Endothelial cell of umbilical vein (primary cell): ENCODE measurements around the gene DOCK6. TPM values are rescaled to one million over a fixed set of nuclear protein-coding genes. Genes with fewer than 3 reads are reported as not detected.

Source experiments
- BruUV-seq: library from RNA; stranded (reverse); fragments of 400-500 nt; replicated peaks from 2 replicates; lab custom pipeline; 2021; lab: Mats Ljungman, UMichigan
- CTCF ChIA-PET: fragments of 300-600, 350-600 bp; sonication (Branson Sonifier 250); formaldehyde crosslinking; loops from one replicate; lab custom pipeline; 2021; ENCODE audit warnings: antibody characterized with exemption, inconsistent platforms; lab: Charles Lee
- POLR2A ChIA-PET: fragments of 300-600, 350-600 bp; sonication (Branson Sonifier 250); formaldehyde crosslinking; loops from one replicate; lab custom pipeline; 2021; ENCODE audit warnings: antibody characterized with exemption, inconsistent platforms; lab: Charles Lee
- DNase-seq: peaks from one replicate; pipeline ENCODE4 v3.0.0-alpha.2; 2011; ENCODE audit warnings: low read depth, low spot score
- FAIRE-seq: peaks from 2 replicates; lab custom pipeline; 2011; peaks lifted over from hg19 to GRCh38; lab: Jason Lieb, UNC
- H2AFZ ChIP-seq: 2 replicates; pipeline ENCODE4 v1.6.0; 2012; ENCODE audit warnings: low read depth, low read length, control low read depth, inconsistent platforms
- H3K27ac ChIP-seq: 2 replicates; pipeline ENCODE4 v1.5.1; 2011; ENCODE audit warnings: low read depth, mild to moderate bottlenecking, control low read depth, low read length, moderate library complexity; ENCODE audit not compliant: insufficient read depth
- H3K27me3 ChIP-seq, 2 experiments: 2 replicates each; pipeline versions ENCODE4 v1.6.0 to v1.6.1; 2011; ENCODE audit warnings: low read length in 2 of 2, mixed read lengths in 1 of 2; ENCODE audit not compliant: control insufficient read depth in 2 of 2, insufficient read depth in 2 of 2
- H3K36me3 ChIP-seq, 2 experiments: 2 replicates in 1 of 2; 3 replicates in 1 of 2; pipeline ENCODE4 v1.5.1; 2011; ENCODE audit warnings: low read length in 2 of 2, mild to moderate bottlenecking in 1 of 2, moderate library complexity in 1 of 2; ENCODE audit not compliant: control insufficient read depth in 2 of 2, insufficient read depth in 2 of 2; ENCODE audit errors: extremely low read depth in 1 of 2
- H3K4me1 ChIP-seq: 3 replicates; pipeline ENCODE4 v1.5.1; 2011; ENCODE audit warnings: mild to moderate bottlenecking, low read length; ENCODE audit not compliant: control insufficient read depth, insufficient read depth; ENCODE audit errors: extremely low read depth
- H3K4me2 ChIP-seq: 2 replicates; pipeline ENCODE4 v1.6.1; 2011; ENCODE audit warnings: low read length, control low read depth, mixed read lengths; ENCODE audit not compliant: insufficient read depth
- H3K4me3 ChIP-seq, 3 experiments: fragments of 200-600 bp in 1 of 3; sonication (generic), shearing (Covaris generic) in 1 of 3; replicated peaks in 1 of 3; 2 replicates each; pipeline ENCODE4 v1.5.1; 2011 to 2016; ENCODE audit warnings: control low read depth in 3 of 3, low read length in 3 of 3, mild to moderate bottlenecking in 2 of 3, inconsistent platforms in 1 of 3, low read depth in 1 of 3, moderate library complexity in 1 of 3; ENCODE audit not compliant: insufficient read depth in 1 of 3
- H3K79me2 ChIP-seq: 2 replicates; pipeline ENCODE4 v1.6.0; 2012; ENCODE audit warnings: low read length, inconsistent platforms; ENCODE audit not compliant: control insufficient read depth, insufficient read depth
- H3K9ac ChIP-seq: replicated peaks from 2 replicates; pipeline ENCODE3; 2011; ENCODE audit warnings: low read length, control low read depth; ENCODE audit not compliant: insufficient read depth; ENCODE audit errors: extremely low read depth
- H3K9me1 ChIP-seq: replicated peaks from 3 replicates; pipeline ENCODE4 v1.6.0; 2011; ENCODE audit warnings: mild to moderate bottlenecking, low read length; ENCODE audit not compliant: control insufficient read depth, insufficient read depth; ENCODE audit errors: extremely low read depth
- H3K9me3 ChIP-seq: replicated peaks from 2 replicates; pipeline ENCODE4 v1.5.1; 2012; ENCODE audit warnings: low read length, inconsistent platforms; ENCODE audit not compliant: control insufficient read depth, insufficient read depth
- H4K20me1 ChIP-seq: replicated peaks from 2 replicates; pipeline ENCODE3; 2011; ENCODE audit warnings: mild to moderate bottlenecking, low read length; ENCODE audit not compliant: control insufficient read depth, insufficient read depth; ENCODE audit errors: extremely low read depth
- EZH2 ChIP-seq: IDR thresholded peaks from 2 replicates; pipeline ENCODE4 v1.6.1; 2012; ENCODE audit warnings: borderline replicate concordance, low read depth, mild to moderate bottlenecking, moderate library complexity, low read length, inconsistent platforms; ENCODE audit not compliant: severe bottlenecking
- FOS ChIP-seq: IDR thresholded peaks from 2 replicates; pipeline ENCODE4 v1.6.1; 2011; ENCODE audit warnings: mild to moderate bottlenecking, low read length, moderate library complexity, borderline replicate concordance; ENCODE audit not compliant: insufficient read depth
- GATA2 ChIP-seq: IDR thresholded peaks from 2 replicates; pipeline ENCODE4 v1.7.0; 2011; ENCODE audit warnings: low read depth, mild to moderate bottlenecking, moderate library complexity, mixed read lengths, low read length; ENCODE audit not compliant: insufficient read length, insufficient read depth
- JUN ChIP-seq: IDR thresholded peaks from 2 replicates; pipeline ENCODE4 v1.6.1; 2011; ENCODE audit warnings: borderline replicate concordance, low read depth; ENCODE audit not compliant: insufficient read length, insufficient read depth
- MYC ChIP-seq: IDR thresholded peaks from one replicate; pipeline ENCODE4 v1.6.1; 2011; ENCODE audit warnings: mild to moderate bottlenecking, low read depth, low read length
- POLR2A ChIP-seq: IDR thresholded peaks from 2 replicates; pipeline ENCODE4 v1.6.1; 2012; ENCODE audit warnings: low read depth, mild to moderate bottlenecking, control low read depth, low read length
- POLR2AphosphoS5 ChIP-seq: IDR thresholded peaks from 2 replicates; pipeline ENCODE4 v1.6.1; 2012; ENCODE audit warnings: low read depth, mild to moderate bottlenecking, control low read depth, low read length, moderate library complexity; ENCODE audit not compliant: insufficient read depth
- dilution Hi-C: fragments of 300-500 bp; cut with MboI; formaldehyde crosslinking; loops from one replicate; pipeline ENCODE4 v1.15.0; 2019; ENCODE audit warnings: low sequenced_read_pairs; ENCODE audit not compliant: extremely low pct_ligation_motif_present
- intact Hi-C: fragments of 100-400 bp; cut with micrococcal nuclease; formaldehyde crosslinking; loops from one replicate; pipeline ENCODE4 v1.10.0; 2022
- polyA plus RNA-seq, 4 experiments: library from polyadenylated mRNA; depleted of rRNA in 3 of 4; stranded (reverse) in 3 of 4; unstranded in 1 of 4; fragments of >200 nt; gene quantifications; 2 replicates each; pipeline versions ENCODE4 v1.2.1 to v1.2.3, GENCODE V29; 2011 to 2012; ENCODE audit warnings: missing spikeins in 1 of 4
- total RNA-seq: library from RNA; stranded (reverse); gene quantifications from 2 replicates; pipeline ENCODE4 v1.2.3, GENCODE V29; 2021
- TF ChIP-seq, protein P1 (sequence below), 2 donors: IDR thresholded peaks; 1 replicate in 1 of 2; 2 replicates in 1 of 2; pipeline ENCODE4 v1.5.1; 2011; ENCODE audit warnings: low read length in 2 of 2, mild to moderate bottlenecking in 2 of 2, moderate library complexity in 2 of 2, control low read depth in 1 of 2, inconsistent platforms in 1 of 2, low read depth in 1 of 2; ENCODE audit not compliant: insufficient read depth in 1 of 2; ENCODE audit errors: extremely low read depth in 1 of 2
- TF ChIP-seq, protein P2 (sequence below): IDR thresholded peaks from 2 replicates; pipeline ENCODE4 v1.6.1; 2011; ENCODE audit not compliant: insufficient read depth, insufficient read length

Gene DOCK6
- total and polyA plus RNA-seq, 2 donors (not counting 3 experiments of a cell fraction or from before 2014, with no cell fraction given), result 126 to 334 TPM

DNA sequence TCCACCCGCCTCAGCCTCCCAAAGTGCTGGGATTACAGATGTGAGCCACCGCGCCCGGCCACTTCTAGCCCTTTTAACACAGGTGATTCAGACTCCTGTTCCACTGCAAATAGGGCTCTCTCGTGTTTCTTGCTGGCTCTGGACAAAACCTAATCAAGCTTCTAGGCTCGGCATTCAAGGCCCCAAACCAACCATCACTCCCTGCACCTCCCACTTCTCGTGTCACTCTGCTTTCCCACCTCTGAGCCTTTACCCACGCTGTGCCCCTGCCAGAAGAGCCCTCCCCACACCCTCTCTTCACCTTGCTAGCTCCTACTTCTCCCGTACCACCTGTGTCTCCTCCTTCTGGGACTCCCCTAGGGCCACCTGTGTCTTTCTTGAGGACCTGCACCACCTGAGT, 84.7 kb downstream of the DOCK6 start:
- Histone ChIP-seq H4K20me1 (no peaks in the 10 kb centered on the region), H3K4me1 (peaks cover 12% of the 10 kb centered on the region), H3K4me2 (no peak overlapping the region), H3K9ac (no peak overlapping the region), H3K9me3 (no peaks in the 10 kb centered on the region), H3K9me1 (no peaks in the 10 kb centered on the region), H3K27ac (no peak overlapping the region), H3K36me3 (peaks cover 10 to 30% of the 10 kb centered on the region in 2 experiments), H3K4me3 (no peak overlapping the region), H2AFZ (no peak overlapping the region), H3K79me2 (peaks cover 2% of the 10 kb centered on the region), H3K27me3 (no peaks in the 10 kb centered on the region)
- no peak for DNase-seq
- no peak for FAIRE-seq
- POLR2A ChIA-PET, result no interaction called here
- intact Hi-C loops, result no loop called here
- CTCF ChIA-PET, result interaction anchor here (1.9 to 2.3 kb wide), 2 partner anchors 9 to 51 kb away, joined by 6 to 8 read pairs; no protein-coding TSS in a partner anchor
- TF ChIP-seq GATA2 (no peak), EZH2 (no peak), MYC (no peak), POLR2AphosphoS5 (no peak)
- dilution Hi-C loops, result no loop called here
- no TSS peak for BruUV-seq

DNA sequence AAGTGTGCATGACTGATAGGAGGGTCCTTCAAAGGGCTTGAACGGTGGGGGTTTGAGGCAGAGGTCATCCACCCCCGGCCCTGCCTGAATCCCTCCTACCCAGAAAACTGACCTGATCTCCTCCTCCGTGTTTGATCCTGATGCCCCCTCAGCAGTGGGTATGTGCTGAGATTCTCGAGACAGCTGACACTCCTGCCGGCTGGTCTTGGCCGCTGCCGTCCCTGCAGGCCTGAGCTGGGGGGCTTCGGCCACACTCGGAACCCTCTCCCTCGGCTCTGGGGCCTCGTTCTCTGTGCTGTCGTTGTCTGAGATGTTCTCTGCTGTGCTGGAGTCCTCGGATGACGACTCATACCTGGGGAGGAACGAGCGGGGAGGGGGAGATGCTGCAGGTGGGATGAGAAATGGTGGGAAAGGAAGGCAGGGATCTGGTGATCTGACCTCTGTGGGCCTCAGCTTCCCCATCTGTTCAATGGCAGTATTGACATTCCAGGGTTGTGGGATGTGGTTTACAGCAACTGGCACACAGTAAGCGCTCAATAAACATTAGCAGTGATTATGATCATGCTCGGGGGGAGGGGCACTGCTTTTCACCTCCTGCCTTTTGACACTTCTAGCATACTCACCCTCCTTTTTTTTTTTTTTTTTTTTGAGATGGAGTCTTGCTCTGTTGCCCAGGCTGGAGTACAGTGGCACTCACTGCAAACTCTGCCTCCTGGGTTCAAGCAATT, 85.7 kb downstream of the DOCK6 start:
- Histone ChIP-seq H3K79me2 (peaks cover 2% of the 10 kb centered on the region), H3K9me1 (no peaks in the 10 kb centered on the region), H3K27ac (no peak overlapping the region), H3K4me2 (no peak overlapping the region), H3K4me3 (no peak overlapping the region), H3K9ac (no peak overlapping the region), H3K36me3 (peaks cover 13 to 34% of the 10 kb centered on the region in 2 experiments), H3K4me1 (peaks cover 12% of the 10 kb centered on the region), H2AFZ (no peak overlapping the region), H3K9me3 (no peaks in the 10 kb centered on the region), H4K20me1 (no peaks in the 10 kb centered on the region), H3K27me3 (no peaks in the 10 kb centered on the region)
- TF ChIP-seq FOS, result no peak
- TF ChIP-seq, protein P1, sequence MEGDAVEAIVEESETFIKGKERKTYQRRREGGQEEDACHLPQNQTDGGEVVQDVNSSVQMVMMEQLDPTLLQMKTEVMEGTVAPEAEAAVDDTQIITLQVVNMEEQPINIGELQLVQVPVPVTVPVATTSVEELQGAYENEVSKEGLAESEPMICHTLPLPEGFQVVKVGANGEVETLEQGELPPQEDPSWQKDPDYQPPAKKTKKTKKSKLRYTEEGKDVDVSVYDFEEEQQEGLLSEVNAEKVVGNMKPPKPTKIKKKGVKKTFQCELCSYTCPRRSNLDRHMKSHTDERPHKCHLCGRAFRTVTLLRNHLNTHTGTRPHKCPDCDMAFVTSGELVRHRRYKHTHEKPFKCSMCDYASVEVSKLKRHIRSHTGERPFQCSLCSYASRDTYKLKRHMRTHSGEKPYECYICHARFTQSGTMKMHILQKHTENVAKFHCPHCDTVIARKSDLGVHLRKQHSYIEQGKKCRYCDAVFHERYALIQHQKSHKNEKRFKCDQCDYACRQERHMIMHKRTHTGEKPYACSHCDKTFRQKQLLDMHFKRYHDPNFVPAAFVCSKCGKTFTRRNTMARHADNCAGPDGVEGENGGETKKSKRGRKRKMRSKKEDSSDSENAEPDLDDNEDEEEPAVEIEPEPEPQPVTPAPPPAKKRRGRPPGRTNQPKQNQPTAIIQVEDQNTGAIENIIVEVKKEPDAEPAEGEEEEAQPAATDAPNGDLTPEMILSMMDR (IDR thresholded peaks at IDR 0.05; ENCODE audit: extremely low read depth in 1 of 2, insufficient read depth in 1 of 2, low read depth in 1 of 2, low read length in 2 of 2), result no peak
- no peak for TF ChIP-seq JUN
- TF ChIP-seq MYC, result no peak
- no peak for TF ChIP-seq POLR2AphosphoS5
- TF ChIP-seq GATA2, result no peak
- no peak for TF ChIP-seq EZH2
- TF ChIP-seq POLR2A, result no peak
- TF ChIP-seq, protein P2, sequence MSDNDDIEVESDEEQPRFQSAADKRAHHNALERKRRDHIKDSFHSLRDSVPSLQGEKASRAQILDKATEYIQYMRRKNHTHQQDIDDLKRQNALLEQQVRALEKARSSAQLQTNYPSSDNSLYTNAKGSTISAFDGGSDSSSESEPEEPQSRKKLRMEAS, result no peak
- dilution Hi-C loops, result no loop called here
- intact Hi-C loops, result no loop called here
- no peak for DNase-seq
- FAIRE-seq, result no peak
- POLR2A ChIA-PET, result no interaction called here
- CTCF ChIA-PET, result interaction anchor here (1.3 to 2.3 kb wide), 4 partner anchors 14 to 51 kb away, joined by 3 to 7 read pairs (median 5); no protein-coding TSS in a partner anchor
- BruUV-seq, result no TSS peak
